ENCODE data around the gene FAM171A2. TPM values are rescaled to one million over a fixed set of nuclear protein-coding genes. Genes with fewer than 3 reads are reported as not detected.

Gene FAM171A2
- total and polyA plus RNA-seq, 2 donors (not counting 1 experiment from before 2014, with no cell fraction given), result 0.18 to 0.69 TPM

DNA sequence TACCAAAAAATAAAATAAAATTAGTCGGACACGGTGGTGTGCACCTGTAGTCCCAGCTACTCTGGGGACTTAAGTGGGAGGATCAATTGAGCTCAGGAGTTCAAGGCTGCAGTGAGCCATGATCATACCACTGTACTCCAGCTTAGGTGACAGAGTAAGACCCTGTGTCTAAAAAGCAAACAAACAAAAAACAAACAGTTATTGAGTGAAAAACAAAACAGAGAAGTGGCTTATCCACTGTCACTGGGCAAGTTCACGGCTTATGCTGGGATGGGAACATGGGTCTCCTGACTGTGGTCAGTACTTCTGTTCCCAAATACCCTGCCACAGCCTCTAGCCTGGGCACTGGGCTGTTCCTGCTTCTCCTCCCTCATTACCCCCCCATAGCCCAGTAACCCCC, 28.1 kb downstream of the FAM171A2 start:
- Histone ChIP-seq H3K79me2 (ENCODE audit: control insufficient read depth, insufficient read depth, low read length) (no peaks in the 10 kb centered on the region), H3K4me1 (ENCODE audit: control insufficient read depth in 2 of 2, insufficient read depth in 2 of 2, low read length in 2 of 2) (peaks cover 4 to 26% of the 10 kb centered on the region in 2 donors), H3K27ac (ENCODE audit: low read length in 2 of 2) (no peak overlapping the region), H3K9me3 (ENCODE audit: control extremely low read depth in 1 of 3, control insufficient read depth in 2 of 3, insufficient read depth in 1 of 3, low read length in 2 of 3) (no peaks in the 10 kb centered on the region), H3K9ac (ENCODE audit: low read length) (no peak overlapping the region), H3K4me2 (replicated peaks; ENCODE audit: low read depth, low read length, poor library complexity, severe bottlenecking) (peak overlapping the region; percentile 19), H3K27me3 (replicated peaks in 1 of 4; ENCODE audit: control extremely low read depth in 1 of 4, control insufficient read depth in 3 of 4, insufficient read depth in 4 of 4, low read length in 3 of 4) (no peaks in the 10 kb centered on the region), H3K36me3 (replicated peaks in 1 of 2; ENCODE audit: control extremely low read depth in 1 of 2, control insufficient read depth in 1 of 2, extremely low read depth in 1 of 2, insufficient read depth in 2 of 2, low read length in 1 of 2) (no peaks in the 10 kb centered on the region), H3K4me3 (ENCODE audit: control extremely low read depth in 1 of 5, extremely low read depth in 1 of 5, insufficient read depth in 1 of 5, low read depth in 2 of 5, low read length in 4 of 5) (no peak overlapping the region), H4K20me1 (ENCODE audit: control insufficient read depth, insufficient read depth, low read length, poor library complexity, severe bottlenecking) (no peaks in the 10 kb centered on the region), H2AFZ (ENCODE audit: insufficient read depth, low read depth, low read length, poor library complexity, severe bottlenecking) (no peak overlapping the region)
- POLR2A ChIA-PET, result interaction anchor here (0.9 kb wide), 1 partner anchor 12 kb away, joined by 3 read pairs; no protein-coding TSS in a partner anchor
- H3K4me3 Mint-ChIP-seq, result no peak overlapping the region
- WGBS (ENCODE audit: insufficient coverage), result 100% methylated on average over 1 of the region's 3 CpGs
- ATAC-seq (ENCODE audit: low read depth) (no peak), DNase-seq (no peak)
- H3K4me1 Mint-ChIP-seq, result peaks cover 21% of the 10 kb centered on the region
- H3K9me3 Mint-ChIP-seq (ENCODE audit: insufficient read depth), result no peaks in the 10 kb centered on the region
- intact Hi-C loops (cut with micrococcal nuclease), result no loop called here
- TF ChIP-seq EZH2 (IDR thresholded peaks at IDR 0.05; ENCODE audit: borderline replicate concordance, insufficient read depth, low read depth, low read length, poor library complexity, severe bottlenecking), result no peak
- TF ChIP-seq, protein P1, sequence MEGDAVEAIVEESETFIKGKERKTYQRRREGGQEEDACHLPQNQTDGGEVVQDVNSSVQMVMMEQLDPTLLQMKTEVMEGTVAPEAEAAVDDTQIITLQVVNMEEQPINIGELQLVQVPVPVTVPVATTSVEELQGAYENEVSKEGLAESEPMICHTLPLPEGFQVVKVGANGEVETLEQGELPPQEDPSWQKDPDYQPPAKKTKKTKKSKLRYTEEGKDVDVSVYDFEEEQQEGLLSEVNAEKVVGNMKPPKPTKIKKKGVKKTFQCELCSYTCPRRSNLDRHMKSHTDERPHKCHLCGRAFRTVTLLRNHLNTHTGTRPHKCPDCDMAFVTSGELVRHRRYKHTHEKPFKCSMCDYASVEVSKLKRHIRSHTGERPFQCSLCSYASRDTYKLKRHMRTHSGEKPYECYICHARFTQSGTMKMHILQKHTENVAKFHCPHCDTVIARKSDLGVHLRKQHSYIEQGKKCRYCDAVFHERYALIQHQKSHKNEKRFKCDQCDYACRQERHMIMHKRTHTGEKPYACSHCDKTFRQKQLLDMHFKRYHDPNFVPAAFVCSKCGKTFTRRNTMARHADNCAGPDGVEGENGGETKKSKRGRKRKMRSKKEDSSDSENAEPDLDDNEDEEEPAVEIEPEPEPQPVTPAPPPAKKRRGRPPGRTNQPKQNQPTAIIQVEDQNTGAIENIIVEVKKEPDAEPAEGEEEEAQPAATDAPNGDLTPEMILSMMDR (IDR thresholded peaks at IDR 0.05), result no peak
- no peak overlapping the region for H3K27ac Mint-ChIP-seq
- CTCF ChIA-PET, result interaction anchor here (0.7 to 7.4 kb wide), 5 partner anchors 10 to 220 kb away, joined by 3 to 117 read pairs (median 16); partner anchors contain the start of gene GRN
- no peaks in the 10 kb centered on the region for H3K27me3 Mint-ChIP-seq

DNA sequence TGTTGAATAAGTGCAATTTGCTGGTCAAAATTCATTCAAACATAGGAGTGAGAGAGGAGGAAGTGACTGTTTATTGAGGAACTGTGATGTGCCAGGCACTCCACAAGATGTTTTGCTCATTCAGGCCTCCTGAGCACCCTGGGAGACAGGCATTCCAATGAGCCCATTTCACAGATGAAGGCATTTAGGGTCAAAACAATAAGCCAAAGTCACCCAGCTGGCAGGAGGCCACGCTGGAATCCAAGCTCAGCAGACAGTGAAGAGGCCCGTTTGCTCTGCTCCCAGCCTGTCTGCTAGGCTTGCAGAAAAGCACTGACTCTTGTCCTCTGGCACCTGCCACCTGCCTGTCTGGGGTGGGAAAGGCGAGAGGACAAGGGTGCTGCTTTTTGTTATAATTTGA, 28.9 kb downstream of the FAM171A2 start:
- no peaks in the 10 kb centered on the region for H3K27me3 ChIP-seq (replicated peaks in 1 of 4; ENCODE audit: control extremely low read depth in 1 of 4, control insufficient read depth in 3 of 4, insufficient read depth in 4 of 4, low read length in 3 of 4)
- Mint-ChIP-seq H3K27me3 (no peaks in the 10 kb centered on the region), H3K4me1 (peaks cover 21% of the 10 kb centered on the region), H3K4me3 (no peak overlapping the region), H3K9me3 (ENCODE audit: insufficient read depth) (no peaks in the 10 kb centered on the region), H3K27ac (no peak overlapping the region)
- DNase-seq (no peak), ATAC-seq (ENCODE audit: low read depth) (no peak)
- intact Hi-C loops (cut with micrococcal nuclease), result no loop called here
- no peak overlapping the region for H3K27ac ChIP-seq (ENCODE audit: low read length in 2 of 2)
- H3K4me3 ChIP-seq (ENCODE audit: control extremely low read depth in 1 of 5, extremely low read depth in 1 of 5, insufficient read depth in 1 of 5, low read depth in 2 of 5, low read length in 4 of 5), result no peak overlapping the region
- H3K79me2 ChIP-seq (ENCODE audit: control insufficient read depth, insufficient read depth, low read length), result no peaks in the 10 kb centered on the region
- no peak overlapping the region for H3K4me2 ChIP-seq (replicated peaks; ENCODE audit: low read depth, low read length, poor library complexity, severe bottlenecking)
- no peak overlapping the region for H2AFZ ChIP-seq (ENCODE audit: insufficient read depth, low read depth, low read length, poor library complexity, severe bottlenecking)
- no peak overlapping the region for H3K9ac ChIP-seq (ENCODE audit: low read length)
- ChIA-PET CTCF (interaction anchor here (0.8 to 7.4 kb wide), 5 partner anchors 10 to 391 kb away, joined by 3 to 117 read pairs (median 16); partner anchors contain the start of gene GRN), POLR2A (interaction anchor here (0.7 to 0.9 kb wide), 3 partner anchors 13 to 131 kb away, joined by 3 to 6 read pairs (median 3); no protein-coding TSS in a partner anchor)
- no peaks in the 10 kb centered on the region for H3K36me3 ChIP-seq (replicated peaks in 1 of 2; ENCODE audit: control extremely low read depth in 1 of 2, control insufficient read depth in 1 of 2, extremely low read depth in 1 of 2, insufficient read depth in 2 of 2, low read length in 1 of 2)
- TF ChIP-seq, protein P1 (IDR thresholded peaks at IDR 0.05), result no peak
- no peak for TF ChIP-seq EZH2 (IDR thresholded peaks at IDR 0.05; ENCODE audit: borderline replicate concordance, insufficient read depth, low read depth, low read length, poor library complexity, severe bottlenecking)
- H4K20me1 ChIP-seq (ENCODE audit: control insufficient read depth, insufficient read depth, low read length, poor library complexity, severe bottlenecking), result no peaks in the 10 kb centered on the region
- H3K4me1 ChIP-seq (ENCODE audit: control insufficient read depth in 2 of 2, insufficient read depth in 2 of 2, low read length in 2 of 2), result peaks cover 4 to 26% of the 10 kb centered on the region in 2 donors
- WGBS (ENCODE audit: insufficient coverage), result 47% methylated on average over 3 of the region's 3 CpGs
- no peaks in the 10 kb centered on the region for H3K9me3 ChIP-seq (ENCODE audit: control extremely low read depth in 1 of 3, control insufficient read depth in 2 of 3, insufficient read depth in 1 of 3, low read length in 2 of 3)
